ENCODE data around the gene SCD5.

DNA sequence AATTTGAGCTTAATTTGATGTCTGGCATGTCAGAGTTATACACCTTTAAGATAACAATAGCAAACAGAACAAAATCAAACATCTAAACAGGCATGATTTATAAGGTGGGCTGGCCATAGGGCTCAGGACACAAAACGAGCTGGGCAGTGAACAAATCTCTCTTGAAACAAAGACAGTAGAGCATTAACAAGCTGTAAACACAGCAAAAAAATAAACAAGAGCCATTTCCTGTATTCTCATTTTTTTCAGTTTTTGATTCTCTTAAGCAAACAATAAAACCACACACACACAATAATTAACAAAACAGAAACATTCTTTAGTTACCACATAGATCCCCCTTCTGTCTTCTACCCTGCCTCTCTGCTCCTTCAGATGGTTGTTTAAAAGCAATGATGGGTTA is 168.5 kb downstream of the SCD5 start:
- TF ChIP-seq, protein P1, sequence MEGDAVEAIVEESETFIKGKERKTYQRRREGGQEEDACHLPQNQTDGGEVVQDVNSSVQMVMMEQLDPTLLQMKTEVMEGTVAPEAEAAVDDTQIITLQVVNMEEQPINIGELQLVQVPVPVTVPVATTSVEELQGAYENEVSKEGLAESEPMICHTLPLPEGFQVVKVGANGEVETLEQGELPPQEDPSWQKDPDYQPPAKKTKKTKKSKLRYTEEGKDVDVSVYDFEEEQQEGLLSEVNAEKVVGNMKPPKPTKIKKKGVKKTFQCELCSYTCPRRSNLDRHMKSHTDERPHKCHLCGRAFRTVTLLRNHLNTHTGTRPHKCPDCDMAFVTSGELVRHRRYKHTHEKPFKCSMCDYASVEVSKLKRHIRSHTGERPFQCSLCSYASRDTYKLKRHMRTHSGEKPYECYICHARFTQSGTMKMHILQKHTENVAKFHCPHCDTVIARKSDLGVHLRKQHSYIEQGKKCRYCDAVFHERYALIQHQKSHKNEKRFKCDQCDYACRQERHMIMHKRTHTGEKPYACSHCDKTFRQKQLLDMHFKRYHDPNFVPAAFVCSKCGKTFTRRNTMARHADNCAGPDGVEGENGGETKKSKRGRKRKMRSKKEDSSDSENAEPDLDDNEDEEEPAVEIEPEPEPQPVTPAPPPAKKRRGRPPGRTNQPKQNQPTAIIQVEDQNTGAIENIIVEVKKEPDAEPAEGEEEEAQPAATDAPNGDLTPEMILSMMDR (IDR thresholded peaks at IDR 0.05; ENCODE audit: low read length) = no peak
- no peak for TF ChIP-seq EZH2 (IDR thresholded peaks at IDR 0.05; ENCODE audit: borderline replicate concordance, low read length)
